Pancreas (tissue), 10 donors: Measurements from ENCODE around the gene LRFN5. TPM values are rescaled to one million over a fixed set of nuclear protein-coding genes. Genes with fewer than 3 reads are reported as not detected.
A peak's percentile ranks its signal among the peaks of the same experiment; 100 is the strongest.
"Not testable (repeated sequence)": the region's sequence is repeated elsewhere in the genome, so short reads cannot be mapped to it uniquely, and the experiment has no call there.

Experiments used
- ATAC-seq, 4 donors: fragments of 200-7000 bp; cut with Tn5 transposase; one replicate each; pipeline versions ENCODE4 v1.8.0 to v1.9.1; 2020; ENCODE audit warnings: mild to moderate bottlenecking in 4 of 4, moderate library complexity in 4 of 4
- DNase-seq, 6 donors: peaks; one replicate each; pipeline ENCODE4 v3.0.0-alpha.2; 2020
- FAIRE-seq: peaks from 2 replicates; lab custom pipeline; 2012; peaks lifted over from hg19 to GRCh38; lab: Jason Lieb, UNC
- H3K27ac ChIP-seq, 4 donors: fragments of 200-600 bp; sonication (generic); 1 replicate in 3 of 4; 2 replicates in 1 of 4; pipeline versions ENCODE4 v1.5.0 to v1.8.0; 2020
- H3K27me3 ChIP-seq, 4 donors: fragments of 200-600 bp; one replicate each; pipeline ENCODE4 v1.8.0; 2021
- H3K36me3 ChIP-seq, 3 donors: fragments of 200-600 bp; sonication (generic) in 1 of 3; one replicate each; pipeline versions ENCODE4 v1.5.0 to v1.8.0; 2020 to 2021
- H3K4me1 ChIP-seq, 3 donors: fragments of 200-600 bp; one replicate each; pipeline ENCODE4 v1.8.0; 2021
- H3K4me3 ChIP-seq, 4 donors: fragments of 200-600 bp; sonication (generic) in 2 of 4; one replicate each; pipeline versions ENCODE4 v1.5.0 to v1.8.0; 2020 to 2021
- H3K9me3 ChIP-seq, 4 donors: fragments of 200-600 bp; one replicate each; pipeline ENCODE4 v1.8.0; 2021
- CTCF ChIP-seq, 4 donors: fragments of 200-600 bp; sonication (generic) in 3 of 4; IDR thresholded peaks; one replicate each; pipeline versions ENCODE4 v1.5.0 to v1.8.0; 2021; ENCODE audit warnings: antibody characterized with exemption in 4 of 4
- WGBS, 2 donors: extraction: QIAGEN DNeasy Blood & Tissue Kit; methylation state at CpG; one replicate each; pipeline ENCODE4 v1.1.7; 2013; 5-methylcytosine and 5-hydroxymethylcytosine counted together
- intact Hi-C, 3 donors: fragments of 100-400 bp; cut with DNase I; formaldehyde crosslinking; loops; one replicate each; pipeline versions ENCODE4 v1.11.1 to v1.14.2; 2022
- polyA plus RNA-seq, 2 donors: library from polyadenylated mRNA; stranded (reverse); fragments of 200-250 nt; gene quantifications; one replicate each; pipeline ENCODE4 v1.2.3, GENCODE V29; 2013
- total RNA-seq, 6 donors: library from RNA; stranded (reverse); fragmentation: NEBNext Ultra II Directional in 4 of 6; extraction: Animal tissue kit (Norgen Biotek cat#: 25700) in 4 of 6; gene quantifications; one replicate each; pipeline versions ENCODE4 v1.2.1 to v1.2.4, GENCODE V29; 2021 to 2023
- donor health status: healthy with polysubstance abuse.
- donor health status: DM: no; HTN: no; CAD: no; lungs with moderate emphysema.
- donor health status: DM: no; HTN: no; CAD: no.
- donor health status: control.
- donor health status: control.
- donor health status: Bipolar disorder and iron deficiency.
- donor health status: DM: yes; HTN: yes; CAD: no.
- donor health status: DM: no; HTN: no; CAD: no.
- donor health status: DM: no; HTN: no; CAD: no.
- donor health status: DM: yes; HTN: yes; CAD: no.

The LRFN5 gene
- total and polyA plus RNA-seq, 8 donors: 0.13 to 1.4 (median 0.29) TPM

- FAIRE-seq (no peak), DNase-seq (no peak), ATAC-seq (no peak)
- Histone ChIP-seq H3K27ac (no peak overlapping the region), H3K9me3 (no peaks in the 10 kb centered on the region), H3K36me3 (no peaks in the 10 kb centered on the region), H3K4me3 (no peak overlapping the region), H3K27me3 (no peaks in the 10 kb centered on the region), H3K4me1 (no peaks in the 10 kb centered on the region)
- WGBS, 2 donors: 48 to 55% methylated on average over 1 of the region's 1 CpG
- intact Hi-C loops: no loop called here
- no peak for TF ChIP-seq CTCF (IDR thresholded peaks at IDR 0.05)
These were observed 61.7 kb downstream of the LRFN5 start for GRCh38 chr14:41668356-41668755.

GRCh38 chr14:41673601-41674000 lies 66.9 kb downstream of the LRFN5 start:
- ATAC-seq, FAIRE-seq, intact Hi-C loops, H3K27me3 ChIP-seq, H3K4me1 ChIP-seq, H3K4me3 ChIP-seq, H3K36me3 ChIP-seq, H3K9me3 ChIP-seq, H3K27ac ChIP-seq: not testable (repeated sequence)
- peak in 2 of 6 donors; percentile 27 to 82 for DNase-seq
- WGBS, 2 donors: 92 to 94% methylated on average over 9 to 24 of the region's 24 CpGs

DNA sequence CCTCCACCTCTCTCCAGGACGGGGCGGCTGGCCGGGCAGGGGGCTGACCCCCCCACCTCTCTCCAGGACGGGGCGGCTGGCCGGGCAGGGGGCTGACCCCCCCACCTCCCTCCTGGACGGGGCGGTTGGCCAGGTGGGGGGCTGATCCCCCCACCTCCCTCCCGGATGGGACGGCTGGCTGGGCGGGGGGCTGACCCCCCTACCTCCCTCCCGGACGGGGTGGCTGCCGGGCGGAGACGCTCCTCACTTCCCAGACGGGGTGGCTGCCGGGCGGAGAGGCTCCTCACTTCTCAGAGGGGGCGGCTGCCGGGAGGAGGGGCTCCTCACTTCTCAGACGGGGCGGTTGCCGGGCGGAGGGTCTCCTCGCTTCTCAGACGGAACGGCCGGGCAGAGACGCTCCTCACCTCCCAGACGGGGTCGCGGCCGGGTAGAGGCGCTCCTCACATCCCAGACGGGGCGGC lies 67.9 kb downstream of the LRFN5 start:
- H3K9me3 ChIP-seq, intact Hi-C loops, H3K27me3 ChIP-seq, H3K4me1 ChIP-seq, H3K27ac ChIP-seq, H3K4me3 ChIP-seq, ATAC-seq, FAIRE-seq, H3K36me3 ChIP-seq: not testable (repeated sequence)
- DNase-seq: peak in 2 of 6 donors; percentile 16 to 69
- 91 to 93% methylated on average over 22 to 37 of the region's 37 CpGs for WGBS, 2 donors

- ATAC-seq (no peak), FAIRE-seq (no peak), DNase-seq (no peak)
- H3K27me3 ChIP-seq: no peaks in the 10 kb centered on the region
- no peaks in the 10 kb centered on the region for H3K9me3 ChIP-seq
- 17 to 19% methylated on average over 3 of the region's 3 CpGs for WGBS, 2 donors
- no peaks in the 10 kb centered on the region for H3K4me1 ChIP-seq
- H3K4me3 ChIP-seq: no peak overlapping the region
- TF ChIP-seq CTCF (IDR thresholded peaks at IDR 0.05): no peak
- no peaks in the 10 kb centered on the region for H3K36me3 ChIP-seq
- H3K27ac ChIP-seq: no peak overlapping the region
- intact Hi-C loops: no loop called here
These were observed 92.8 kb downstream of the LRFN5 start for GRCh38 chr14:41699486-41699885.

DNA sequence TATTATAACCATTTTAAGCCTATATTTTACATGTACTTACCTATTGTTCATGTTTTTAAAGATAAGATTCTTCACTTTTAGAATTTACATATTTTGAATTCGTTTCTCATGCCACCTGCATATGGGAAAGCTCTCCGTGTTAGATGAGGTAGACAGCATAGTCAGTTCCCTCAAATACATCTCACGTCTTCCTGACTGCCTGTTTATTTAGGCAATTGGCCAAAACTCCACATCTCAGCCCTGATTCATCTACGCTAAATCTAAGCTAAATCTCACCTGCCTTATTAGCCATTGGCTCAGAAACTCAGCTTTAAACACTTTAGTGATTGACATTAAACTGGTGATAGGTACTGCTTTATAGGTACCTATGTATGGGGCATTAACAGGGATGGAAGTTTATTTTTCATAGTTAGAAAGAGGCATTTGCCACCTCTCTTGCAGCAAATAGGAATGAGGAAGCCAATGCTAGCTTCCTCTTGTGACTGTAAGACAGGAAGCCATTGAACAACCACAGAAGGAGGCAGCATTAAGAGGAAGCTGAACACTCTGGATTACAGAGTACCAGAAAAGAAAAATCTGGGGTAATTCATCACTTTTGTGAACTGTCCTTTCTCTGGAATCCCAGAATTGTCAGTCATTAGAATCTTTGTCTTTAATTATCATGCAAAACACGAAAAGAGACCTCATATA lies 111.9 kb downstream of the LRFN5 start:
- no peak for TF ChIP-seq CTCF (IDR thresholded peaks at IDR 0.05)
- Histone ChIP-seq H3K4me1 (no peaks in the 10 kb centered on the region), H3K9me3 (no peaks in the 10 kb centered on the region), H3K27me3 (no peaks in the 10 kb centered on the region), H3K27ac (no peak overlapping the region), H3K36me3 (no peaks in the 10 kb centered on the region), H3K4me3 (no peak overlapping the region)
- ATAC-seq (no peak), FAIRE-seq (no peak), DNase-seq (no peak)
- intact Hi-C loops: no loop called here
- 24 to 32% methylated on average over 5 of the region's 5 CpGs for WGBS, 2 donors

DNA sequence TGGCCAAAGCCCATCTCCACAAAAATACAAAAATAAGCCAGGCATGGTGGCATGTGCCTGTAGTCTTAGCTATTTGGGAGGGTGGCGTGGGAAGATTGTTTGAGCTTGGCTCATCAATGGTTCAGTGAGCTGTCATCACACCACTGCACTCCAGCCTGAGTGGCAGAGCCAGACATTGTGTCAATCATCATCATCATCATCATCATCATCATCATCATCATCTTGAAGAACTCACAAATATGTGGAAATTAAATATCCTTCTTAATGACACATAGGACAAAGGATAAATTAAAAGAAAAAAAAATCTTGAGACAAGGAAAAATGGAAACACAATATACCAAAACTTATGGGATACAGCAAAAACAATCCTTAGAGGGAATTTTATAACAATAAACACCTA lies 132.5 kb downstream of the LRFN5 start:
- no peak overlapping the region for H3K27ac ChIP-seq
- FAIRE-seq (no peak), ATAC-seq (no peak), DNase-seq (no peak)
- H3K4me3 ChIP-seq: no peak overlapping the region
- H3K4me1 ChIP-seq: no peaks in the 10 kb centered on the region
- no peaks in the 10 kb centered on the region for H3K9me3 ChIP-seq
- H3K36me3 ChIP-seq: no peaks in the 10 kb centered on the region
- TF ChIP-seq CTCF (IDR thresholded peaks at IDR 0.05): no peak
- 62% methylated on average over 1 of the region's 1 CpG for WGBS, 2 donors
- no peaks in the 10 kb centered on the region for H3K27me3 ChIP-seq
- intact Hi-C loops: no loop called here
